ENCODE measurements around the gene CNPY1.

The CNPY1 gene

GRCh38 chr7:155560982-155561686, 14.8 kb upstream of the CNPY1 start:
- no peak for ATAC-seq (ENCODE audit: insufficient read depth, low read depth)
- no peak overlapping the region for H3K4me3 ChIP-seq (ENCODE audit: low read depth in 1 of 2, low read length in 2 of 2)
- DNase-seq = no peak

GRCh38 chr7:155560196-155560885, 14.0 kb upstream of the CNPY1 start:
- DNase-seq (no peak), ATAC-seq (ENCODE audit: insufficient read depth, low read depth) (no peak)
- H4K20me1 ChIP-seq (ENCODE audit: insufficient read depth, low read length) = no peaks in the 10 kb centered on the region
- no peaks in the 10 kb centered on the region for H3K9me3 ChIP-seq (ENCODE audit: insufficient read depth, low read length, severe bottlenecking)
- TF ChIP-seq EZH2 (IDR thresholded peaks at IDR 0.05; ENCODE audit: borderline replicate concordance, low read depth, low read length, severe bottlenecking) (no peak), CTCF (IDR thresholded peaks at IDR 0.05; ENCODE audit: borderline replicate concordance, extremely low read depth, low read length, poor library complexity, severe bottlenecking) (no peak)
- no peak overlapping the region for H3K9ac ChIP-seq (ENCODE audit: low read depth, low read length)
- H3K4me1 ChIP-seq (ENCODE audit: insufficient read depth, low read length) = no peaks in the 10 kb centered on the region
- H3K4me3 ChIP-seq (ENCODE audit: low read depth in 1 of 2, low read length in 2 of 2) = no peak overlapping the region
- H3K79me2 ChIP-seq (ENCODE audit: insufficient read depth, low read length) = no peaks in the 10 kb centered on the region
- no peak overlapping the region for H2AFZ ChIP-seq (ENCODE audit: low read depth, low read length)
- no peaks in the 10 kb centered on the region for H3K36me3 ChIP-seq (ENCODE audit: insufficient read depth, low read length)
- no peaks in the 10 kb centered on the region for H3K27me3 ChIP-seq (ENCODE audit: insufficient read depth, low read length, poor library complexity)
- no peak overlapping the region for H3K27ac ChIP-seq (ENCODE audit: low read length)
- no peak overlapping the region for H3K4me2 ChIP-seq (ENCODE audit: insufficient read depth, low read length)

More at GRCh38 chr7:155560982-155561686, 14.8 kb upstream of the CNPY1 start:
- Histone ChIP-seq H3K4me1 (ENCODE audit: insufficient read depth, low read length) (no peaks in the 10 kb centered on the region), H4K20me1 (ENCODE audit: insufficient read depth, low read length) (no peaks in the 10 kb centered on the region), H3K4me2 (ENCODE audit: insufficient read depth, low read length) (no peak overlapping the region), H2AFZ (ENCODE audit: low read depth, low read length) (no peak overlapping the region), H3K36me3 (ENCODE audit: insufficient read depth, low read length) (no peaks in the 10 kb centered on the region), H3K9ac (ENCODE audit: low read depth, low read length) (no peak overlapping the region), H3K27ac (ENCODE audit: low read length) (no peak overlapping the region), H3K9me3 (ENCODE audit: insufficient read depth, low read length, severe bottlenecking) (no peaks in the 10 kb centered on the region), H3K27me3 (ENCODE audit: insufficient read depth, low read length, poor library complexity) (no peaks in the 10 kb centered on the region), H3K79me2 (ENCODE audit: insufficient read depth, low read length) (no peaks in the 10 kb centered on the region)
- TF ChIP-seq CTCF (IDR thresholded peaks at IDR 0.05; ENCODE audit: borderline replicate concordance, extremely low read depth, low read length, poor library complexity, severe bottlenecking) (no peak), EZH2 (IDR thresholded peaks at IDR 0.05; ENCODE audit: borderline replicate concordance, low read depth, low read length, severe bottlenecking) (no peak)

- Histone ChIP-seq H3K79me2 (ENCODE audit: insufficient read depth, low read length) (no peaks in the 10 kb centered on the region), H3K4me3 (ENCODE audit: low read depth in 1 of 2, low read length in 2 of 2) (no peak overlapping the region), H3K27me3 (ENCODE audit: insufficient read depth, low read length, poor library complexity) (peaks cover 2% of the 10 kb centered on the region), H4K20me1 (ENCODE audit: insufficient read depth, low read length) (no peaks in the 10 kb centered on the region), H3K9ac (ENCODE audit: low read depth, low read length) (no peak overlapping the region), H3K9me3 (ENCODE audit: insufficient read depth, low read length, severe bottlenecking) (no peaks in the 10 kb centered on the region), H3K4me2 (ENCODE audit: insufficient read depth, low read length) (no peak overlapping the region), H2AFZ (ENCODE audit: low read depth, low read length) (no peak overlapping the region), H3K4me1 (ENCODE audit: insufficient read depth, low read length) (no peaks in the 10 kb centered on the region), H3K36me3 (ENCODE audit: insufficient read depth, low read length) (no peaks in the 10 kb centered on the region), H3K27ac (ENCODE audit: low read length) (no peak overlapping the region)
- DNase-seq (no peak), ATAC-seq (ENCODE audit: insufficient read depth, low read depth) (no peak)
- TF ChIP-seq CTCF (IDR thresholded peaks at IDR 0.05; ENCODE audit: borderline replicate concordance, extremely low read depth, low read length, poor library complexity, severe bottlenecking) (no peak), EZH2 (IDR thresholded peaks at IDR 0.05; ENCODE audit: borderline replicate concordance, low read depth, low read length, severe bottlenecking) (no peak)
These were observed 13.3 kb upstream of the CNPY1 start for GRCh38 chr7:155559519-155560108.

All from DND-41 (cell line).